HepG2 (cell line): Measurements from ENCODE around the gene NADK2. TPM values are rescaled to one million over a fixed set of nuclear protein-coding genes. Genes with fewer than 3 reads are reported as not detected.

ENCODE experiments used
- DNMT3B ChIP-seq: conservative IDR thresholded peaks from 2 replicates; pipeline ENCODE4 v1.6.1; 2016; ENCODE audit warnings: missing biosample characterization, control low read depth
- GPN1 ChIP-seq: sonication (generic); formaldehyde crosslinking; IDR thresholded peaks from 2 replicates; pipeline ENCODE4 v1.5.1; 2020; ENCODE audit warnings: missing genetic modification reagents, borderline replicate concordance
- HNF4G ChIP-seq, 2 experiments: sonication (generic) in 1 of 2; formaldehyde crosslinking in 1 of 2; IDR thresholded peaks; 2 replicates each; pipeline versions ENCODE4 v1.4.0 to v1.6.1; 2011 to 2020; ENCODE audit warnings: borderline replicate concordance in 2 of 2, low read depth in 2 of 2, mild to moderate bottlenecking in 2 of 2, low read length in 1 of 2, missing genetic modification reagents in 1 of 2, moderate library complexity in 1 of 2
- MATR3 ChIP-seq: sonication (generic); formaldehyde crosslinking; IDR thresholded peaks from 2 replicates; pipeline ENCODE4 v1.4.0; 2020; ENCODE audit warnings: missing genetic modification reagents
- MTA1 ChIP-seq: sonication (generic); formaldehyde crosslinking; IDR thresholded peaks from 2 replicates; pipeline ENCODE4 v1.4.0; 2020; ENCODE audit warnings: missing genetic modification reagents, mild to moderate bottlenecking, borderline replicate concordance
- RARG ChIP-seq: sonication (generic); formaldehyde crosslinking; IDR thresholded peaks from 2 replicates; pipeline ENCODE4 v1.4.0; 2020; ENCODE audit warnings: low read depth, mild to moderate bottlenecking, missing genetic modification reagents
- U2AF1 ChIP-seq: fragments of 200-400 bp; formaldehyde crosslinking; optimal IDR thresholded peaks from 2 replicates; pipeline ENCODE3; 2017; ENCODE audit warnings: mild to moderate bottlenecking, low read depth, low read length
- ZFP36 ChIP-seq: fragments of 150-350 bp; IDR thresholded peaks from 2 replicates; pipeline ENCODE4 v1.6.1; 2018; ENCODE audit warnings: borderline replicate concordance, low read length, low read depth; ENCODE audit not compliant: partially characterized antibody
- ZFP62 ChIP-seq: sonication (generic); formaldehyde crosslinking; IDR thresholded peaks from 2 replicates; pipeline ENCODE4 v1.4.0; 2020; ENCODE audit warnings: missing genetic modification reagents
- ZFP82 ChIP-seq: sonication (generic); formaldehyde crosslinking; IDR thresholded peaks from 2 replicates; pipeline ENCODE4 v1.5.1; 2020; ENCODE audit warnings: mild to moderate bottlenecking, missing genetic modification reagents, borderline replicate concordance
- ZNF224 ChIP-seq: sonication (generic); formaldehyde crosslinking; IDR thresholded peaks from 2 replicates; pipeline ENCODE4 v1.5.0; 2020; ENCODE audit warnings: mild to moderate bottlenecking, missing genetic modification reagents
- ZNF780A ChIP-seq: sonication (generic); formaldehyde crosslinking; IDR thresholded peaks from 2 replicates; pipeline ENCODE4 v1.8.0; 2022; ENCODE audit warnings: mild to moderate bottlenecking, missing genetic modification reagents, moderate library complexity
- polyA plus RNA-seq, 8 experiments: library from polyadenylated mRNA; depleted of rRNA in 3 of 8; stranded (reverse) in 7 of 8; unstranded in 1 of 8; fragments of >200 nt; fragmentation: Illumina TruSeq in 4 of 8; extraction: Trizol in 4 of 8; gene quantifications; 2 replicates each; pipeline versions ENCODE4 v1.2.1 to v1.2.3, GENCODE V29; 2011 to 2016; ENCODE audit warnings: low read depth in 4 of 8, missing spikeins in 1 of 8, mixed read lengths in 1 of 8; ENCODE audit not compliant: insufficient read depth in 1 of 8
- total RNA-seq, 5 experiments: library from RNA; depleted of rRNA; stranded (reverse); fragments of >200 nt; fragmentation: Illumina TruSeq; extraction: Trizol; gene quantifications; 2 replicates each; pipeline ENCODE4 v1.2.3, GENCODE V29; 2016; ENCODE audit warnings: low read depth in 1 of 5
- TF ChIP-seq, protein P1 (sequence below): sonication (generic); formaldehyde crosslinking; IDR thresholded peaks from 2 replicates; pipeline ENCODE4 v1.4.0; 2020; ENCODE audit warnings: missing genetic modification reagents
- TF ChIP-seq, protein P2 (sequence below): IDR thresholded peaks from 2 replicates; pipeline ENCODE4 v1.6.1; 2016; ENCODE audit warnings: low read depth
- TF ChIP-seq, protein P3 (sequence below): sonication (generic); formaldehyde crosslinking; IDR thresholded peaks from 2 replicates; pipeline ENCODE4 v1.4.0; 2020; ENCODE audit warnings: mild to moderate bottlenecking, missing genetic modification reagents
- TF ChIP-seq, protein P4 (sequence below): sonication (generic); formaldehyde crosslinking; conservative IDR thresholded peaks from 2 replicates; pipeline ENCODE4 v1.4.0; 2020; ENCODE audit warnings: missing genetic modification reagents
- TF ChIP-seq, protein P5 (sequence below): sonication (generic); formaldehyde crosslinking; IDR thresholded peaks from 2 replicates; pipeline ENCODE4 v1.8.1; 2023; ENCODE audit warnings: mild to moderate bottlenecking, missing genetic modification reagents, borderline replicate concordance

Gene NADK2
- total and polyA plus RNA-seq, 2 of the 13 experiments (the other 11 are each of a cell fraction or from before 2014, with no cell fraction given), result 13.9 to 71.4 TPM

DNA sequence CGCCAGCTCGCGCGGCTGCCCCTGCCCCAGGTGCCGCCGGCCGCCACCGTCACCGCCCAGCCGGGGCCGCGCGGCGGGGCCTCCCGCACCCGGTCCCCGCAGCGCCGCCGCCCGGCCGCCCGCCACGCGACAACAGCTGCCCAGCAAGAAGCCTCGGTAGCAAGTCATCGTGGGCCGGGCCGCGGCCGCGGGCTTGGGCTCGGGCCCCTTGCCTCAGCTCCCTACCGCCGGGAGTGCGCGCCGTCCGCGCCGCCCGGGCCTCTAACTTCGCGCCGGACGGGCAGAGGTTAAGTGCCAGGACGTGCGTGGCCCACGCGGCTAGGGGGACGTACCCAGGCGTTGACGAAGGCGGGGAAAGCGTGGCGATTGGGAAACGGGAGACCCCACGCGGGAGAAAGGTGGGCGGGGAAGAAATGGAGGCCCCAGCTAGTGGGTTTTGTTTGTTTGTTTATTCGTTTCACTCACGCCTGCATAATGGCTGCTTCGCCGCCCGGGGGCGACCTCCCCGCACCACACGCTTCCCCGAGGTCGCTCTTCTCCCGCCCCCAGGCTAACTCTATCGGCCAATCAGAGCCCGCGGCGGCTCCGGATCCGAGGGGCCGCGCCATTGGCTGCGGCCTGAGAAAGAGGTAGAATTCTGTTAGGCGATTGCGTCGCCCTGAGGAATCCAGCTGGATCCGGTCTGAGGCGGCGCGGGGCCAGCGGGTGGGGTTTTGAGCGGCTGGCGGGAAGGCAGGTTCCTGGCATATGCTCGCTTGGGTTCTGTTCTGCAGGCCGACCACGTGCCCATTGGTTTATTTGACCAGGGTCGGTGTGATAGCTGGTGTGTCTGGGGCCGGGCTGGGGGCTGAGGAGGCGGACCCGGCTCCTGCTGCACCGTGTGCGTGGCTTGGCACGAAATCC, at the start of gene NADK2 (continued):
- TF ChIP-seq ZFP82 (CRISPR knock-in tag) (peak; percentile 38; the same call in 1 of the 2 replicates), DNMT3B (peak; percentile 55; the same call in 1 of the 2 replicates), MTA1 (CRISPR knock-in tag) (peak; percentile 91; the same call in 1 of the 2 replicates), RARG (CRISPR knock-in tag) (no peak), ZNF780A (CRISPR knock-in tag) (peak; percentile 69; the same call in 1 of the 2 replicates), ZNF224 (CRISPR knock-in tag) (no peak), GPN1 (CRISPR knock-in tag) (no peak), MATR3 (CRISPR knock-in tag) (no peak), ZFP62 (no peak), ZFP36 (no peak), HNF4G (IDR thresholded peaks at IDR 0.05; ENCODE audit: borderline replicate concordance, low read depth, low read length) (peak; percentile 2; the same call in 1 of the 2 replicates), HNF4G (CRISPR knock-in tag; IDR thresholded peaks at IDR 0.05; ENCODE audit: borderline replicate concordance, low read depth) (no peak; the same call in none of the 2 replicates), U2AF1 (no peak)
- TF ChIP-seq, protein P1, sequence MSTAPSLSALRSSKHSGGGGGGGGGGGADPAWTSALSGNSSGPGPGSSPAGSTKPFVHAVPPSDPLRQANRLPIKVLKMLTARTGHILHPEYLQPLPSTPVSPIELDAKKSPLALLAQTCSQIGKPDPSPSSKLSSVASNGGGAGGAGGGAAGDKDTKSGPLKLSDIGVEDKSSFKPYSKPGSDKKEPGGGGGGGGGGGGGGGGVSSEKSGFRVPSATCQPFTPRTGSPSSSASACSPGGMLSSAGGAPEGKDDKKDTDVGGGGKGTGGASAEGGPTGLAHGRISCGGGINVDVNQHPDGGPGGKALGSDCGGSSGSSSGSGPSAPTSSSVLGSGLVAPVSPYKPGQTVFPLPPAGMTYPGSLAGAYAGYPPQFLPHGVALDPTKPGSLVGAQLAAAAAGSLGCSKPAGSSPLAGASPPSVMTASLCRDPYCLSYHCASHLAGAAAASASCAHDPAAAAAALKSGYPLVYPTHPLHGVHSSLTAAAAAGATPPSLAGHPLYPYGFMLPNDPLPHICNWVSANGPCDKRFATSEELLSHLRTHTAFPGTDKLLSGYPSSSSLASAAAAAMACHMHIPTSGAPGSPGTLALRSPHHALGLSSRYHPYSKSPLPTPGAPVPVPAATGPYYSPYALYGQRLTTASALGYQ, result no peak; the same call in none of the 2 replicates
- TF ChIP-seq, protein P2, sequence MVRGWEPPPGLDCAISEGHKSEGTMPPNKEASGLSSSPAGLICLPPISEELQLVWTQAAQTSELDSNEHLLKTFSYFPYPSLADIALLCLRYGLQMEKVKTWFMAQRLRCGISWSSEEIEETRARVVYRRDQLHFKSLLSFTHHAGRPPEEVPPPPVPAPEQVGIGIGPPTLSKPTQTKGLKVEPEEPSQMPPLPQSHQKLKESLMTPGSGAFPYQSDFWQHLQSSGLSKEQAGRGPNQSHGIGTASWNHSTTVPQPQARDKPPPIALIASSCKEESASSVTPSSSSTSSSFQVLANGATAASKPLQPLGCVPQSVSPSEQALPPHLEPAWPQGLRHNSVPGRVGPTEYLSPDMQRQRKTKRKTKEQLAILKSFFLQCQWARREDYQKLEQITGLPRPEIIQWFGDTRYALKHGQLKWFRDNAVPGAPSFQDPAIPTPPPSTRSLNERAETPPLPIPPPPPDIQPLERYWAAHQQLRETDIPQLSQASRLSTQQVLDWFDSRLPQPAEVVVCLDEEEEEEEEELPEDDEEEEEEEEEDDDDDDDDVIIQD (CRISPR knock-in tag), result peak; percentile 97
- TF ChIP-seq, protein P3, sequence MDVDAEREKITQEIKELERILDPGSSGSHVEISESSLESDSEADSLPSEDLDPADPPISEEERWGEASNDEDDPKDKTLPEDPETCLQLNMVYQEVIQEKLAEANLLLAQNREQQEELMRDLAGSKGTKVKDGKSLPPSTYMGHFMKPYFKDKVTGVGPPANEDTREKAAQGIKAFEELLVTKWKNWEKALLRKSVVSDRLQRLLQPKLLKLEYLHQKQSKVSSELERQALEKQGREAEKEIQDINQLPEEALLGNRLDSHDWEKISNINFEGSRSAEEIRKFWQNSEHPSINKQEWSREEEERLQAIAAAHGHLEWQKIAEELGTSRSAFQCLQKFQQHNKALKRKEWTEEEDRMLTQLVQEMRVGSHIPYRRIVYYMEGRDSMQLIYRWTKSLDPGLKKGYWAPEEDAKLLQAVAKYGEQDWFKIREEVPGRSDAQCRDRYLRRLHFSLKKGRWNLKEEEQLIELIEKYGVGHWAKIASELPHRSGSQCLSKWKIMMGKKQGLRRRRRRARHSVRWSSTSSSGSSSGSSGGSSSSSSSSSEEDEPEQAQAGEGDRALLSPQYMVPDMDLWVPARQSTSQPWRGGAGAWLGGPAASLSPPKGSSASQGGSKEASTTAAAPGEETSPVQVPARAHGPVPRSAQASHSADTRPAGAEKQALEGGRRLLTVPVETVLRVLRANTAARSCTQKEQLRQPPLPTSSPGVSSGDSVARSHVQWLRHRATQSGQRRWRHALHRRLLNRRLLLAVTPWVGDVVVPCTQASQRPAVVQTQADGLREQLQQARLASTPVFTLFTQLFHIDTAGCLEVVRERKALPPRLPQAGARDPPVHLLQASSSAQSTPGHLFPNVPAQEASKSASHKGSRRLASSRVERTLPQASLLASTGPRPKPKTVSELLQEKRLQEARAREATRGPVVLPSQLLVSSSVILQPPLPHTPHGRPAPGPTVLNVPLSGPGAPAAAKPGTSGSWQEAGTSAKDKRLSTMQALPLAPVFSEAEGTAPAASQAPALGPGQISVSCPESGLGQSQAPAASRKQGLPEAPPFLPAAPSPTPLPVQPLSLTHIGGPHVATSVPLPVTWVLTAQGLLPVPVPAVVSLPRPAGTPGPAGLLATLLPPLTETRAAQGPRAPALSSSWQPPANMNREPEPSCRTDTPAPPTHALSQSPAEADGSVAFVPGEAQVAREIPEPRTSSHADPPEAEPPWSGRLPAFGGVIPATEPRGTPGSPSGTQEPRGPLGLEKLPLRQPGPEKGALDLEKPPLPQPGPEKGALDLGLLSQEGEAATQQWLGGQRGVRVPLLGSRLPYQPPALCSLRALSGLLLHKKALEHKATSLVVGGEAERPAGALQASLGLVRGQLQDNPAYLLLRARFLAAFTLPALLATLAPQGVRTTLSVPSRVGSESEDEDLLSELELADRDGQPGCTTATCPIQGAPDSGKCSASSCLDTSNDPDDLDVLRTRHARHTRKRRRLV (CRISPR knock-in tag), result peak; percentile 93
- TF ChIP-seq, protein P4, sequence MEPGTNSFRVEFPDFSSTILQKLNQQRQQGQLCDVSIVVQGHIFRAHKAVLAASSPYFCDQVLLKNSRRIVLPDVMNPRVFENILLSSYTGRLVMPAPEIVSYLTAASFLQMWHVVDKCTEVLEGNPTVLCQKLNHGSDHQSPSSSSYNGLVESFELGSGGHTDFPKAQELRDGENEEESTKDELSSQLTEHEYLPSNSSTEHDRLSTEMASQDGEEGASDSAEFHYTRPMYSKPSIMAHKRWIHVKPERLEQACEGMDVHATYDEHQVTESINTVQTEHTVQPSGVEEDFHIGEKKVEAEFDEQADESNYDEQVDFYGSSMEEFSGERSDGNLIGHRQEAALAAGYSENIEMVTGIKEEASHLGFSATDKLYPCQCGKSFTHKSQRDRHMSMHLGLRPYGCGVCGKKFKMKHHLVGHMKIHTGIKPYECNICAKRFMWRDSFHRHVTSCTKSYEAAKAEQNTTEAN (CRISPR knock-in tag), result peak; percentile 66; the same call in 1 of the 2 replicates
- TF ChIP-seq, protein P5, sequence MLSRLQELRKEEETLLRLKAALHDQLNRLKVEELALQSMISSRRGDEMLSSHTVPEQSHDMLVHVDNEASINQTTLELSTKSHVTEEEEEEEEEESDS, result no peak
